ENCODE results near the gene MOV10L1. TPM values are rescaled to one million over a fixed set of nuclear protein-coding genes. Genes with fewer than 3 reads are reported as not detected.

MOV10L1 gene
- total RNA-seq = 0.56 TPM
- long read RNA-seq = 0 reads

- DNase-seq = no peak
- H3K27ac ChIP-seq = no peak within 1 kb of the TSS
- intact Hi-C loops (cut with DNase I) = no loop called here
- H3K36me3 ChIP-seq = no peaks in the 10 kb centered on the region
- ATAC-seq = no peak
- no peaks in the 10 kb centered on the region for H3K4me1 ChIP-seq
- H3K4me3 ChIP-seq = no peak within 1 kb of the TSS
- no peak for TF ChIP-seq CTCF (IDR thresholded peaks at IDR 0.05)
- H3K9me3 ChIP-seq = no peaks in the 10 kb centered on the region
- H3K27me3 ChIP-seq (ENCODE audit: low read depth) = peaks cover 7% of the 10 kb centered on the region
These were observed at the start of gene MOV10L1 for GRCh38 chr22:50089682-50090411. Gene MOV10L1 (plus strand): TSS chr22:50090006. CDS start chr22:50090089, 83 bp downstream.

- DNase-seq (no peak), ATAC-seq (no peak)
- TF ChIP-seq CTCF (IDR thresholded peaks at IDR 0.05) = no peak
These were observed 49.1 kb upstream of the MOV10L1 start for GRCh38 chr22:50040717-50041116.

GRCh38 chr22:50041361-50042065, 48.3 kb upstream of the MOV10L1 start:
- H3K4me1 ChIP-seq = no peaks in the 10 kb centered on the region
- no peak for ATAC-seq
- H3K9me3 ChIP-seq = no peaks in the 10 kb centered on the region
- no peak for TF ChIP-seq CTCF (IDR thresholded peaks at IDR 0.05)
- DNase-seq = no peak
- intact Hi-C loops (cut with DNase I) = no loop called here
- no peak overlapping the region for H3K4me3 ChIP-seq
- H3K27me3 ChIP-seq (ENCODE audit: low read depth) = peaks cover 15% of the 10 kb centered on the region
- no peak overlapping the region for H3K27ac ChIP-seq
- H3K36me3 ChIP-seq = no peaks in the 10 kb centered on the region

More at GRCh38 chr22:50040717-50041116, 49.1 kb upstream of the MOV10L1 start:
- Histone ChIP-seq H3K4me1 (no peaks in the 10 kb centered on the region), H3K9me3 (no peaks in the 10 kb centered on the region), H3K4me3 (no peak overlapping the region), H3K27me3 (ENCODE audit: low read depth) (peaks cover 11% of the 10 kb centered on the region), H3K27ac (no peak overlapping the region), H3K36me3 (no peaks in the 10 kb centered on the region)
- intact Hi-C loops (cut with DNase I) = no loop called here

GRCh38 chr22:50044485-50045118, 45.2 kb upstream of the MOV10L1 start:
- Histone ChIP-seq H3K9me3 (no peaks in the 10 kb centered on the region), H3K36me3 (no peaks in the 10 kb centered on the region), H3K27me3 (ENCODE audit: low read depth) (peaks cover 20% of the 10 kb centered on the region), H3K4me1 (no peaks in the 10 kb centered on the region), H3K4me3 (no peak overlapping the region), H3K27ac (no peak overlapping the region)
- TF ChIP-seq CTCF (IDR thresholded peaks at IDR 0.05) = no peak
- no peak for DNase-seq
- ATAC-seq = no peak
- intact Hi-C loops (cut with DNase I) = no loop called here

- DNase-seq (no peak), ATAC-seq (peak in 1 of 2 donors; percentile 4)
- H3K27me3 ChIP-seq (ENCODE audit: low read depth) = peaks cover 20% of the 10 kb centered on the region
- intact Hi-C loops (cut with DNase I) = no loop called here
- no peaks in the 10 kb centered on the region for H3K9me3 ChIP-seq
- no peak overlapping the region for H3K4me3 ChIP-seq
- H3K36me3 ChIP-seq = no peaks in the 10 kb centered on the region
- no peak overlapping the region for H3K27ac ChIP-seq
- TF ChIP-seq CTCF (IDR thresholded peaks at IDR 0.05) = no peak
- H3K4me1 ChIP-seq = no peaks in the 10 kb centered on the region
These were observed 44.4 kb upstream of the MOV10L1 start for GRCh38 chr22:50045211-50046018.

All from lower lobe of right lung (tissue), 2 donors.